Measurements from ENCODE around the gene SIN3A.

DNA sequence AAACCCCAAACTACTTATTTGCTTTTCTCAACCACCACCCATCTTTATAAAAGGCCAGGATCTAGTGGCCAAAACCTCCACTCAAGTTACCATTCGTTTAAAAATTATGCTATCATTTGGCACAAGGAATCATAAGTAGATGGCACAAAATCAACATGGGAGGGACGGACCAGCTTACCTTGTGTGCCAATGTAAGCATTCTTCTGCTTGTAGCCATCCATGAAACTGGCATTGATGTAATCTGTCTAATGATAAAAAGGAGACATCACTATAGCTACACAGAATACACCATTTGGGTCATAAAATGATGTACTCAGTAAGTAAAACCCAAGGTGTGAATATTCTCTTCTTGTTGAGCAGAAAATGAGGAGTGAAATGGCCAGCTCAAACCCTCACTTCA lies 28.2 kb upstream of the SIN3A start:
- TF ChIP-seq, protein P1, sequence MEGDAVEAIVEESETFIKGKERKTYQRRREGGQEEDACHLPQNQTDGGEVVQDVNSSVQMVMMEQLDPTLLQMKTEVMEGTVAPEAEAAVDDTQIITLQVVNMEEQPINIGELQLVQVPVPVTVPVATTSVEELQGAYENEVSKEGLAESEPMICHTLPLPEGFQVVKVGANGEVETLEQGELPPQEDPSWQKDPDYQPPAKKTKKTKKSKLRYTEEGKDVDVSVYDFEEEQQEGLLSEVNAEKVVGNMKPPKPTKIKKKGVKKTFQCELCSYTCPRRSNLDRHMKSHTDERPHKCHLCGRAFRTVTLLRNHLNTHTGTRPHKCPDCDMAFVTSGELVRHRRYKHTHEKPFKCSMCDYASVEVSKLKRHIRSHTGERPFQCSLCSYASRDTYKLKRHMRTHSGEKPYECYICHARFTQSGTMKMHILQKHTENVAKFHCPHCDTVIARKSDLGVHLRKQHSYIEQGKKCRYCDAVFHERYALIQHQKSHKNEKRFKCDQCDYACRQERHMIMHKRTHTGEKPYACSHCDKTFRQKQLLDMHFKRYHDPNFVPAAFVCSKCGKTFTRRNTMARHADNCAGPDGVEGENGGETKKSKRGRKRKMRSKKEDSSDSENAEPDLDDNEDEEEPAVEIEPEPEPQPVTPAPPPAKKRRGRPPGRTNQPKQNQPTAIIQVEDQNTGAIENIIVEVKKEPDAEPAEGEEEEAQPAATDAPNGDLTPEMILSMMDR (IDR thresholded peaks at IDR 0.05; ENCODE audit: insufficient read depth, low read length, poor library complexity, severe bottlenecking): no peak
- TF ChIP-seq EZH2phosphoT487 (conservative IDR thresholded peaks at IDR 0.05; ENCODE audit: low read length): no peak
